GM13977 (cell line): ENCODE data around the gene CUEDC1.

Source experiments
- DNase-seq: peaks from one replicate; pipeline ENCODE4 v3.0.0; 2012; ENCODE audit warnings: low spot score
- in situ Hi-C: fragments of 300-500 bp; cut with MboI; formaldehyde crosslinking; loops from one replicate; pipeline ENCODE4 v1.12.0; 2022; ENCODE audit warnings: low sequenced_read_pairs, low pct_unique_long_range_greater_than_20kb, mixed read lengths, inconsistent platforms; ENCODE audit not compliant: unreplicated experiment
- TF ChIP-seq, protein P1 (sequence below): IDR thresholded peaks from 2 replicates; pipeline ENCODE4 v1.5.1; 2012; ENCODE audit warnings: mild to moderate bottlenecking, control low read depth; ENCODE audit not compliant: insufficient read depth; ENCODE audit errors: extremely low read depth, missing control alignments

The CUEDC1 gene

DNA sequence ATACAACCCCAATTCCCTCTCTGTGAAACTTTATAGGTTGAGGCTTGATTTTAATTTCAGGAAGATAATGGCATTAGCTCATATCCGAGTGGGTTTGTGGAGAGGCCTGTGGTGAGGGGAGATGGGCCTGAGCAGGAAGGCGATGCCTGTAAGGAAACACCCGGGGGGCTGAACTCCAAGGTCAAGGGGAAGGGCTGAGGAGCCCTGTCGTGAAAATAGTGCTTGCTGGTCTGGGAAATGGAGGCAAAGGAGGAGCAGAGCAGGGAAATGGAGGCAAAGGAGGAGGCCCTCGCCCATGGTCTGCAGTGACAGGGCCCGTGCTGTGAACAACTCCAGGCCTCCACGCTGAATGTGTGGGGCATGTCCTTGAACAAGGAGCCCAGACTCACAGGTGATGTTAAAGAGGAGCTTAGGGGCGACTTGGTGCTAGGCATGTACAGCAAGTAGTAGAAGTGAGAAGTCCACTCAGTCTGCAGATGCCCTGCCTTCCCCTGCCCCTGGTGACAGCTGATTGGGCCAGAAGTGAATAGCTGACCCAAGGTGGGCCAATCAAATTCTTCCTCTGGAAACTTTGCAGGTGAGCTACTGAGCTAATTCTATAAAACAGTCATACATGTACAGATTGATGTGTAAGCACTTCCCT, 143.5 kb downstream of the CUEDC1 start:
- TF ChIP-seq, protein P1, sequence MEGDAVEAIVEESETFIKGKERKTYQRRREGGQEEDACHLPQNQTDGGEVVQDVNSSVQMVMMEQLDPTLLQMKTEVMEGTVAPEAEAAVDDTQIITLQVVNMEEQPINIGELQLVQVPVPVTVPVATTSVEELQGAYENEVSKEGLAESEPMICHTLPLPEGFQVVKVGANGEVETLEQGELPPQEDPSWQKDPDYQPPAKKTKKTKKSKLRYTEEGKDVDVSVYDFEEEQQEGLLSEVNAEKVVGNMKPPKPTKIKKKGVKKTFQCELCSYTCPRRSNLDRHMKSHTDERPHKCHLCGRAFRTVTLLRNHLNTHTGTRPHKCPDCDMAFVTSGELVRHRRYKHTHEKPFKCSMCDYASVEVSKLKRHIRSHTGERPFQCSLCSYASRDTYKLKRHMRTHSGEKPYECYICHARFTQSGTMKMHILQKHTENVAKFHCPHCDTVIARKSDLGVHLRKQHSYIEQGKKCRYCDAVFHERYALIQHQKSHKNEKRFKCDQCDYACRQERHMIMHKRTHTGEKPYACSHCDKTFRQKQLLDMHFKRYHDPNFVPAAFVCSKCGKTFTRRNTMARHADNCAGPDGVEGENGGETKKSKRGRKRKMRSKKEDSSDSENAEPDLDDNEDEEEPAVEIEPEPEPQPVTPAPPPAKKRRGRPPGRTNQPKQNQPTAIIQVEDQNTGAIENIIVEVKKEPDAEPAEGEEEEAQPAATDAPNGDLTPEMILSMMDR = no peak
- in situ Hi-C loops = no loop called here
- DNase-seq = no peak
